ENCODE measurements around the gene ALK.

ALK gene

DNA sequence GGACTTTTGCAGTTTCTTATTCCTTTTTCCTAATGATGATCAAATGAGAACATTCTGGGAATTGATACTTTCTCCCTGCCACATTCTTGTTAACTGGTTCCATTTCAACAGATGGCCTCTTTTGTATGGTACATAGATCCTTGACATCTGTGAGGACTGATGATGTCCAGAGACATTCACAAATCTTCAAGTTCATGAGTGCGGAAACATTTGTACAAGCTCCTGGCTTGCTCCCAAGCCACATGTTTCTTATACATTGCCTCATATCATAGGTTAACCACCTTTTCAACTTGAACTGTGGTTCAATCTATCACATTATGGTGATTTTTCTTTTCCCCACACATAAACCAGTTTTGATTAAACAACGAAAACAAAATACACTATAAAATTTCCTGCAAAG is 538.9 kb downstream of the ALK start:
- H3K36me3 ChIP-seq = no peaks in the 10 kb centered on the region
- H3K4me3 ChIP-seq (ENCODE audit: low read depth, low read length) = no peak overlapping the region
- H3K9me3 ChIP-seq (ENCODE audit: severe bottlenecking) = no peaks in the 10 kb centered on the region
- TF ChIP-seq, protein P1, sequence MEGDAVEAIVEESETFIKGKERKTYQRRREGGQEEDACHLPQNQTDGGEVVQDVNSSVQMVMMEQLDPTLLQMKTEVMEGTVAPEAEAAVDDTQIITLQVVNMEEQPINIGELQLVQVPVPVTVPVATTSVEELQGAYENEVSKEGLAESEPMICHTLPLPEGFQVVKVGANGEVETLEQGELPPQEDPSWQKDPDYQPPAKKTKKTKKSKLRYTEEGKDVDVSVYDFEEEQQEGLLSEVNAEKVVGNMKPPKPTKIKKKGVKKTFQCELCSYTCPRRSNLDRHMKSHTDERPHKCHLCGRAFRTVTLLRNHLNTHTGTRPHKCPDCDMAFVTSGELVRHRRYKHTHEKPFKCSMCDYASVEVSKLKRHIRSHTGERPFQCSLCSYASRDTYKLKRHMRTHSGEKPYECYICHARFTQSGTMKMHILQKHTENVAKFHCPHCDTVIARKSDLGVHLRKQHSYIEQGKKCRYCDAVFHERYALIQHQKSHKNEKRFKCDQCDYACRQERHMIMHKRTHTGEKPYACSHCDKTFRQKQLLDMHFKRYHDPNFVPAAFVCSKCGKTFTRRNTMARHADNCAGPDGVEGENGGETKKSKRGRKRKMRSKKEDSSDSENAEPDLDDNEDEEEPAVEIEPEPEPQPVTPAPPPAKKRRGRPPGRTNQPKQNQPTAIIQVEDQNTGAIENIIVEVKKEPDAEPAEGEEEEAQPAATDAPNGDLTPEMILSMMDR (IDR thresholded peaks at IDR 0.05; ENCODE audit: low read depth, low read length) = no peak
- no peak overlapping the region for H3K27ac ChIP-seq
- no peaks in the 10 kb centered on the region for H3K27me3 ChIP-seq (ENCODE audit: insufficient read depth, low read depth, severe bottlenecking)
- no peak for DNase-seq

DNA sequence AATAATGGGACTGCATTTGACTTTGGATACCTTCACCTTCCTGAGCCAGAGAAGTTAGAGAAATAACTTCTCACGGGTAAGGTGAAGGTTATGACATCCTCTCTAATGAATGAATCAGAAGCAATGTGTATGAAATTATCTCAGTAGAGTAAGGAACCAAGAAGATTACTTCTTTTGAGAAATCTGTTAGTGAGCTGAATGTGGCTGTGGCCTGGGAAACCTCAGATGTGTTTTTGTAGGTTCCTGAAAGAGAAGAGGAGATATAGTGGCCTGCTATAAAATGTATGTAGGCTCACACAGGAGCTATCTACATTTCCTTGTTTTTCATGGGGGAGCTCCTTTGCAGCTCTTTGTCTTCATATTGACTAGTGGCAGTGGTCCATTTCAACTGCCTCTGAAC is 543.6 kb downstream of the ALK start:
- Histone ChIP-seq H3K9me3 (ENCODE audit: severe bottlenecking) (no peaks in the 10 kb centered on the region), H3K4me3 (ENCODE audit: low read depth, low read length) (no peak overlapping the region), H3K27me3 (ENCODE audit: insufficient read depth, low read depth, severe bottlenecking) (no peaks in the 10 kb centered on the region), H3K36me3 (no peaks in the 10 kb centered on the region), H3K27ac (no peak overlapping the region)
- TF ChIP-seq, protein P1 (IDR thresholded peaks at IDR 0.05; ENCODE audit: low read depth, low read length) = no peak
- DNase-seq = no peak

DNA sequence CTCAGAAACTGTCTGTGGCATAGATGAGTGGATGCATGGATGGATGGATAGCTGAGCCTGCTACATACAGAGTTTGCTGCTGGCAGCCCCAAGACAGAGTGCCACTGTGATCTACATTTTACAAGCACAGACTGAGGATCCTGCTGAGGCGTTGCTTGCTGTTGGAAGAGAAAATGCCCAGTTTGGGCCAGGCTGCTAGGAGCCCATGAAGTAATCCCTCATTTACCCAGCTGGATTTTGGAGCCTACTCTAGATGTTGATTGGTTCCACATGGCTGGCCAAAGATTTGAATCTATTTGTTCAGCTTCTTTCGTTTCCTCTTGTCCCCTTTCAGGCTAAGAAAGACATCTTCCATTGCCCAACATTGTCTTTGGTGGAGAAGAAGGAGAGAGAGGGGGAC is 544.8 kb downstream of the ALK start:
- TF ChIP-seq, protein P1 (IDR thresholded peaks at IDR 0.05; ENCODE audit: low read depth, low read length) = no peak
- DNase-seq = no peak
- H3K36me3 ChIP-seq = no peaks in the 10 kb centered on the region
- H3K27ac ChIP-seq = no peak overlapping the region
- H3K9me3 ChIP-seq (ENCODE audit: severe bottlenecking) = no peaks in the 10 kb centered on the region
- no peak overlapping the region for H3K4me3 ChIP-seq (ENCODE audit: low read depth, low read length)
- no peaks in the 10 kb centered on the region for H3K27me3 ChIP-seq (ENCODE audit: insufficient read depth, low read depth, severe bottlenecking)

DNA sequence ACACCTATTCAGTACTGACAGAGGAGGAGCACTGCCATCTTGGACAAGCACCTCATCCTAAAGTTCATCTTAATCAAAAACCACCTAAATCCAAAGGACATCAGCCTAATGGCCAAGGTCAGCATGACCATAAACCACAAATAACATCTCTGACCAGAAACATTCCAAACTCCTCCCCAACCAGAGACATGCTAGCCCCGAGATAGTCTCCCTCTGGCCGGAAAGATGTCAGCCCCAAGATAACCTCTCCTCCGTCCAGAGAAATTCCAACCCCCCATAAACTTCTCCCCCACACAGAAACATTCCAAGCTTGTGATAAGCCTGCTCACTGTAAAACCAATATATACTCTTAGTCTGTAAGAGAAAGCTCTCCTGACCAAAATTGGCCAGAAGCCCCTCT is 545.5 kb downstream of the ALK start:
- H3K4me3 ChIP-seq (ENCODE audit: low read depth, low read length) = no peak overlapping the region
- no peaks in the 10 kb centered on the region for H3K36me3 ChIP-seq
- H3K9me3 ChIP-seq (ENCODE audit: severe bottlenecking) = no peaks in the 10 kb centered on the region
- TF ChIP-seq, protein P1 (IDR thresholded peaks at IDR 0.05; ENCODE audit: low read depth, low read length) = no peak
- no peaks in the 10 kb centered on the region for H3K27me3 ChIP-seq (ENCODE audit: insufficient read depth, low read depth, severe bottlenecking)
- no peak overlapping the region for H3K27ac ChIP-seq
- no peak for DNase-seq

- no peaks in the 10 kb centered on the region for H3K27me3 ChIP-seq (ENCODE audit: insufficient read depth, low read depth, severe bottlenecking)
- no peak overlapping the region for H3K4me3 ChIP-seq (ENCODE audit: low read depth, low read length)
- TF ChIP-seq, protein P1 (IDR thresholded peaks at IDR 0.05; ENCODE audit: low read depth, low read length) = no peak
- H3K27ac ChIP-seq = no peak overlapping the region
- no peaks in the 10 kb centered on the region for H3K9me3 ChIP-seq (ENCODE audit: severe bottlenecking)
- no peaks in the 10 kb centered on the region for H3K36me3 ChIP-seq
- DNase-seq = no peak
Observed at GRCh38 chr2:29374823-29375222, 546.6 kb downstream of the ALK start.

DNA sequence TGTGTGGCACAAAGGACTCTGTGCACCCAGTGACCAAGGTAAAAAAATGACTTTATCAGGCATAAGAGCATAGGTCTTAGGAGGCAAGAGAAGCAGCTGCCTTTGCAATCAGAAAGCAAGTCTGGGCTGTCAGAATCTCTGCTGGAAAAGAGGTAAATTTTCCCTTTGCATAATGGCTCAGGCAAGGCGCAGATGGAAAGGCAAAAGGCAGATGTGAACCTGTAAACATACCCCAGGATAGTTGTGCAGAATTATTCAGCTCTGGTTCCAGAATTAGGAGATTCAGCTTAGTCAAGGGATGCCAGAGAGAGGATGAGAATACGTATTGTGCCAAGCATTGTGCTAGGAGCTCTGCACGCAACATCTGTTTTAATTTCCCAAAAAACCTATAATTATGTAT is 547.5 kb downstream of the ALK start:
- DNase-seq = no peak
- TF ChIP-seq, protein P1 (IDR thresholded peaks at IDR 0.05; ENCODE audit: low read depth, low read length) = no peak
- H3K4me3 ChIP-seq (ENCODE audit: low read depth, low read length) = no peak overlapping the region
- H3K36me3 ChIP-seq = no peaks in the 10 kb centered on the region
- H3K9me3 ChIP-seq (ENCODE audit: severe bottlenecking) = no peaks in the 10 kb centered on the region
- H3K27ac ChIP-seq = no peak overlapping the region
- no peaks in the 10 kb centered on the region for H3K27me3 ChIP-seq (ENCODE audit: insufficient read depth, low read depth, severe bottlenecking)

Measured in WERI-Rb-1 (cell line).